Stimulated activated CD4-positive, alpha-beta T cell treated with anti-CD3 and anti-CD28 coated beads, Interleukin-12 subunit alpha, Interleukin-12 subunit beta, amount 100 ng/mL, for 48 hours (primary cell): ENCODE results near the gene AGBL3.

Source experiments
- DNase-seq, 3 donors: peaks; one replicate each; pipeline ENCODE4 v3.0.0-alpha.2; 2020; ENCODE audit warnings: low read depth in 2 of 3, low spot score in 1 of 3

AGBL3 gene

GRCh38 chr7:135143885-135144668 lies 157.8 kb downstream of the AGBL3 start:
- DNase-seq = no peak

- DNase-seq = no peak
Observed at GRCh38 chr7:135147341-135147898, 161.1 kb downstream of the AGBL3 start.

GRCh38 chr7:135147899-135148721 lies 161.8 kb downstream of the AGBL3 start, which contains the start of gene TMEM140:
Gene TMEM140 (plus strand): TSS chr7:135148072. CDS start chr7:135164442, 16,370 bp downstream.
- DNase-seq = peak in 1 of 3 donors; percentile 48

GRCh38 chr7:135150072-135150782 lies 163.9 kb downstream of the AGBL3 start:
- no peak for DNase-seq

GRCh38 chr7:135151132-135151531 lies 164.8 kb downstream of the AGBL3 start:
- DNase-seq = no peak

GRCh38 chr7:135151533-135151932 lies 165.2 kb downstream of the AGBL3 start:
- DNase-seq = no peak

GRCh38 chr7:135152442-135152841 lies 166.1 kb downstream of the AGBL3 start:
- DNase-seq = no peak

- DNase-seq = no peak
Observed at GRCh38 chr7:135154734-135155133, 168.4 kb downstream of the AGBL3 start.

GRCh38 chr7:135156290-135156689 lies 170.0 kb downstream of the AGBL3 start:
- no peak for DNase-seq

GRCh38 chr7:135158141-135158655 lies 171.9 kb downstream of the AGBL3 start:
- no peak for DNase-seq

- DNase-seq = no peak
Observed at GRCh38 chr7:135158874-135159273, 172.6 kb downstream of the AGBL3 start.

GRCh38 chr7:135159359-135160085 lies 173.2 kb downstream of the AGBL3 start:
- DNase-seq = no peak

GRCh38 chr7:135160098-135160857 lies 174.0 kb downstream of the AGBL3 start:
- DNase-seq = no peak

GRCh38 chr7:135160858-135161653 lies 174.7 kb downstream of the AGBL3 start:
- DNase-seq = no peak

GRCh38 chr7:135161669-135162068 lies 175.4 kb downstream of the AGBL3 start:
- no peak for DNase-seq

GRCh38 chr7:135162382-135163001 lies 176.2 kb downstream of the AGBL3 start:
- no peak for DNase-seq

- no peak for DNase-seq
Observed at GRCh38 chr7:135164357-135165061, 178.2 kb downstream of the AGBL3 start.

- no peak for DNase-seq
Observed at GRCh38 chr7:135165862-135166261, 179.6 kb downstream of the AGBL3 start.
